ENCODE results near the gene ETV4. TPM values are rescaled to one million over a fixed set of nuclear protein-coding genes. Genes with fewer than 3 reads are reported as not detected.
"Not testable (repeated sequence)": the region's sequence is repeated elsewhere in the genome, so short reads cannot be mapped to it uniquely, and the experiment has no call there.

ETV4 gene
- polyA plus RNA-seq, 1 donor from 2014 or later = 0.61 TPM

DNA sequence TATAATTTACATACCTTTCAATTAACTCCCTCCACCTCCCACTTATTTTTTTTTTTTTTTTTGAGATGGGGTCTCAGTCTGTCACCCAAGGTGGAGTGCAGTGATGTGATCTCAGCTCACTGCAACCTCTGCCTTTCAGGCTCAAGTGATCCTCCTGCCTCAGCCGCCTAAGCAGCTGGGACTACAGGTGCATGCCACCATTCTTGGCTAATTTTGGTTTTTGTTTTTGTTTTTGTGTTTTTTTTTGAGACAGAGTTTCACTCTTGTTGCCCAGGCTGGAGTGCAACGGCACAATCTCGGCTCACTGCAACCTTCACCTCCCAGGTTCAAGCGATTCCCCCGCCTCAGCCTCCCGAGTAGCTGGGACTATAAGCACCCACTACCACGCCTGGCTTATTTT is 36.7 kb downstream of the ETV4 start:
- H3K36me3 ChIP-seq (ENCODE audit: insufficient read depth, low read length); H3K4me3 ChIP-seq (ENCODE audit: low read length); H2AFZ ChIP-seq (ENCODE audit: low read depth, low read length); H3K9me3 ChIP-seq (ENCODE audit: low read length); H3K9ac ChIP-seq (ENCODE audit: low read length); H3K27ac ChIP-seq (ENCODE audit: low read length); H3K27me3 ChIP-seq (ENCODE audit: insufficient read depth, low read depth, low read length); H4K20me1 ChIP-seq (ENCODE audit: insufficient read depth); H3K4me2 ChIP-seq (ENCODE audit: low read length); H3K79me2 ChIP-seq (replicated peaks; ENCODE audit: insufficient read depth, low read length); H3K9me2 ChIP-seq (ENCODE audit: insufficient read depth, low read length); H3F3A ChIP-seq (ENCODE audit: insufficient read depth, low read length, poor library complexity, severe bottlenecking): not testable (repeated sequence)

DNA sequence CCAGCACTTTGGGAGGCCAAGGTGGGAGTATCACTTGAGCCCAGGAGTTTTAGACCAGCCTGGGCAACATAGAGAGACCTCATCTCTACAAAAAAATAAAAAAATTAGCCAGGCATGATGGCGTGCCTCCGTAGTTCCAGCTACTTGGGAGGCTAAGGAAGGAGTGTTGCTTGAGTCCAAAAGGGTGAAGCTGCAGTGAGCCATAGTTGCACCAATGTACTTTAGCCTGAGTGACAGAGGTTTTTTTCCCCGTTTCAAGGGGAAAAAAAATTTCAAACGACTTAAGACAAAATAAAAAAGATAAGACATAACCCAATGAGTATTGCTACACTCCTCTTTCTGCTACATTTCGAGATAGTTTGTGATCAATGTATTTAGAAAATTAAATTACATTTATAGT is 55.5 kb downstream of the ETV4 start:
- Histone ChIP-seq H3K9ac (ENCODE audit: low read length) (no peak overlapping the region), H3K27ac (ENCODE audit: low read length) (no peak overlapping the region), H3K9me3 (ENCODE audit: low read length) (no peaks in the 10 kb centered on the region), H4K20me1 (ENCODE audit: insufficient read depth) (no peaks in the 10 kb centered on the region), H3K27me3 (ENCODE audit: insufficient read depth, low read depth, low read length) (no peaks in the 10 kb centered on the region), H3K4me2 (ENCODE audit: low read length) (no peak overlapping the region), H3K9me2 (ENCODE audit: insufficient read depth, low read length) (no peaks in the 10 kb centered on the region), H3K4me3 (ENCODE audit: low read length) (no peak overlapping the region), H3F3A (ENCODE audit: insufficient read depth, low read length, poor library complexity, severe bottlenecking) (no peaks in the 10 kb centered on the region), H3K36me3 (ENCODE audit: insufficient read depth, low read length) (peaks cover 7% of the 10 kb centered on the region), H3K79me2 (replicated peaks; ENCODE audit: insufficient read depth, low read length) (peaks cover 20% of the 10 kb centered on the region), H2AFZ (ENCODE audit: low read depth, low read length) (no peak overlapping the region)
- TF ChIP-seq EZH2 (IDR thresholded peaks at IDR 0.05; ENCODE audit: borderline replicate concordance, insufficient read depth, low read length, poor library complexity, severe bottlenecking) (no peak), EP300 (conservative IDR thresholded peaks at IDR 0.05; ENCODE audit: poor library complexity, severe bottlenecking) (no peak), RAD21 (conservative IDR thresholded peaks at IDR 0.05) (no peak), POLR2AphosphoS5 (IDR thresholded peaks at IDR 0.05) (no peak), TAF1 (IDR thresholded peaks at IDR 0.05; ENCODE audit: low read depth) (no peak), MXI1 (conservative IDR thresholded peaks at IDR 0.05; ENCODE audit: poor library complexity, severe bottlenecking) (no peak), SMC3 (conservative IDR thresholded peaks at IDR 0.05; ENCODE audit: poor library complexity) (no peak)
- TF ChIP-seq, protein P1, sequence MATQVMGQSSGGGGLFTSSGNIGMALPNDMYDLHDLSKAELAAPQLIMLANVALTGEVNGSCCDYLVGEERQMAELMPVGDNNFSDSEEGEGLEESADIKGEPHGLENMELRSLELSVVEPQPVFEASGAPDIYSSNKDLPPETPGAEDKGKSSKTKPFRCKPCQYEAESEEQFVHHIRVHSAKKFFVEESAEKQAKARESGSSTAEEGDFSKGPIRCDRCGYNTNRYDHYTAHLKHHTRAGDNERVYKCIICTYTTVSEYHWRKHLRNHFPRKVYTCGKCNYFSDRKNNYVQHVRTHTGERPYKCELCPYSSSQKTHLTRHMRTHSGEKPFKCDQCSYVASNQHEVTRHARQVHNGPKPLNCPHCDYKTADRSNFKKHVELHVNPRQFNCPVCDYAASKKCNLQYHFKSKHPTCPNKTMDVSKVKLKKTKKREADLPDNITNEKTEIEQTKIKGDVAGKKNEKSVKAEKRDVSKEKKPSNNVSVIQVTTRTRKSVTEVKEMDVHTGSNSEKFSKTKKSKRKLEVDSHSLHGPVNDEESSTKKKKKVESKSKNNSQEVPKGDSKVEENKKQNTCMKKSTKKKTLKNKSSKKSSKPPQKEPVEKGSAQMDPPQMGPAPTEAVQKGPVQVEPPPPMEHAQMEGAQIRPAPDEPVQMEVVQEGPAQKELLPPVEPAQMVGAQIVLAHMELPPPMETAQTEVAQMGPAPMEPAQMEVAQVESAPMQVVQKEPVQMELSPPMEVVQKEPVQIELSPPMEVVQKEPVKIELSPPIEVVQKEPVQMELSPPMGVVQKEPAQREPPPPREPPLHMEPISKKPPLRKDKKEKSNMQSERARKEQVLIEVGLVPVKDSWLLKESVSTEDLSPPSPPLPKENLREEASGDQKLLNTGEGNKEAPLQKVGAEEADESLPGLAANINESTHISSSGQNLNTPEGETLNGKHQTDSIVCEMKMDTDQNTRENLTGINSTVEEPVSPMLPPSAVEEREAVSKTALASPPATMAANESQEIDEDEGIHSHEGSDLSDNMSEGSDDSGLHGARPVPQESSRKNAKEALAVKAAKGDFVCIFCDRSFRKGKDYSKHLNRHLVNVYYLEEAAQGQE (IDR thresholded peaks at IDR 0.05; ENCODE audit: borderline replicate concordance) = no peak
- TF ChIP-seq, protein P2, sequence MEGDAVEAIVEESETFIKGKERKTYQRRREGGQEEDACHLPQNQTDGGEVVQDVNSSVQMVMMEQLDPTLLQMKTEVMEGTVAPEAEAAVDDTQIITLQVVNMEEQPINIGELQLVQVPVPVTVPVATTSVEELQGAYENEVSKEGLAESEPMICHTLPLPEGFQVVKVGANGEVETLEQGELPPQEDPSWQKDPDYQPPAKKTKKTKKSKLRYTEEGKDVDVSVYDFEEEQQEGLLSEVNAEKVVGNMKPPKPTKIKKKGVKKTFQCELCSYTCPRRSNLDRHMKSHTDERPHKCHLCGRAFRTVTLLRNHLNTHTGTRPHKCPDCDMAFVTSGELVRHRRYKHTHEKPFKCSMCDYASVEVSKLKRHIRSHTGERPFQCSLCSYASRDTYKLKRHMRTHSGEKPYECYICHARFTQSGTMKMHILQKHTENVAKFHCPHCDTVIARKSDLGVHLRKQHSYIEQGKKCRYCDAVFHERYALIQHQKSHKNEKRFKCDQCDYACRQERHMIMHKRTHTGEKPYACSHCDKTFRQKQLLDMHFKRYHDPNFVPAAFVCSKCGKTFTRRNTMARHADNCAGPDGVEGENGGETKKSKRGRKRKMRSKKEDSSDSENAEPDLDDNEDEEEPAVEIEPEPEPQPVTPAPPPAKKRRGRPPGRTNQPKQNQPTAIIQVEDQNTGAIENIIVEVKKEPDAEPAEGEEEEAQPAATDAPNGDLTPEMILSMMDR (IDR thresholded peaks at IDR 0.05; ENCODE audit: poor library complexity, severe bottlenecking) = no peak

Data from neural cell (in vitro differentiated cells).